SH-SY5Y (cell line): ENCODE measurements around the gene DEFB131B.
"Not testable (repeated sequence)": the region's sequence is repeated elsewhere in the genome, so short reads cannot be mapped to it uniquely, and the experiment has no call there.

Experiments used
- GATA2 ChIP-seq: IDR thresholded peaks from 2 replicates; pipeline ENCODE4 v1.6.1; 2011; ENCODE audit warnings: mild to moderate bottlenecking, low read depth, low read length
- GATA3 ChIP-seq: IDR thresholded peaks from 2 replicates; pipeline ENCODE4 v1.6.1; 2011; ENCODE audit warnings: low read depth, mild to moderate bottlenecking, low read length, moderate library complexity

DEFB131B gene

GRCh38 chr11:71878059-71878458 is at the start of gene DEFB131B:
Gene DEFB131B (plus strand): TSS chr11:71878453. CDS start chr11:71878453, 0 bp downstream.
- TF ChIP-seq GATA3, GATA2: not testable (repeated sequence)

GRCh38 chr11:71832811-71833210 is 45.4 kb upstream of the DEFB131B start, which contains the start of gene DEFB108B:
Gene DEFB108B (plus strand): TSS chr11:71833200. CDS start chr11:71833200, 0 bp downstream.
- TF ChIP-seq GATA3, GATA2: not testable (repeated sequence)

GRCh38 chr11:71843858-71844257 is 34.4 kb upstream of the DEFB131B start:
- TF ChIP-seq GATA3: no peak

GRCh38 chr11:71895961-71896360 is 17.7 kb downstream of the DEFB131B start:
- TF ChIP-seq GATA3: no peak
- TF ChIP-seq GATA2: no peak

GRCh38 chr11:71908218-71908617 is 30.0 kb downstream of the DEFB131B start:
- no peak for TF ChIP-seq GATA3
- no peak for TF ChIP-seq GATA2

- TF ChIP-seq GATA3 (no peak), GATA2 (no peak)
These were observed 35.7 kb downstream of the DEFB131B start for GRCh38 chr11:71913756-71914526.

- TF ChIP-seq GATA2: no peak
- TF ChIP-seq GATA3: no peak
These were observed 36.5 kb downstream of the DEFB131B start for GRCh38 chr11:71914617-71915189.

- no peak for TF ChIP-seq GATA3
- no peak for TF ChIP-seq GATA2
These were observed 39.4 kb downstream of the DEFB131B start for GRCh38 chr11:71917646-71918140.

GRCh38 chr11:71927820-71928736 is 49.8 kb downstream of the DEFB131B start, which contains the start of gene XNDC1N:
Gene XNDC1N (minus strand): TSS chr11:71928594. CDS start chr11:71923353, 5,241 bp downstream.
- no peak for TF ChIP-seq GATA2
- TF ChIP-seq GATA3: no peak

GRCh38 chr11:71928737-71929443 is 50.6 kb downstream of the DEFB131B start, which contains the start of gene RNF121:
Gene RNF121 (plus strand): TSS chr11:71929046. CDS start chr11:71929062, 16 bp downstream.
- TF ChIP-seq GATA2 (no peak), GATA3 (no peak)

- TF ChIP-seq GATA3 (no peak), GATA2 (no peak)
These were observed 51.2 kb downstream of the DEFB131B start for GRCh38 chr11:71929491-71929890.

- TF ChIP-seq GATA3 (no peak), GATA2 (no peak)
These were observed 52.4 kb downstream of the DEFB131B start for GRCh38 chr11:71930556-71931244.

- no peak for TF ChIP-seq GATA2
- no peak for TF ChIP-seq GATA3
These were observed 53.0 kb downstream of the DEFB131B start for GRCh38 chr11:71931245-71931602.
